NCI-H2107 treated with DMSO at 0.1 percent for 48 hours (cell line): ENCODE measurements around the gene IMMT.

Source experiments
- DNase-seq: peaks from one replicate; lab custom pipeline; 2025; ENCODE audit not compliant: unreplicated experiment; lab: John Stamatoyannopoulos, UW

Gene IMMT

DNA sequence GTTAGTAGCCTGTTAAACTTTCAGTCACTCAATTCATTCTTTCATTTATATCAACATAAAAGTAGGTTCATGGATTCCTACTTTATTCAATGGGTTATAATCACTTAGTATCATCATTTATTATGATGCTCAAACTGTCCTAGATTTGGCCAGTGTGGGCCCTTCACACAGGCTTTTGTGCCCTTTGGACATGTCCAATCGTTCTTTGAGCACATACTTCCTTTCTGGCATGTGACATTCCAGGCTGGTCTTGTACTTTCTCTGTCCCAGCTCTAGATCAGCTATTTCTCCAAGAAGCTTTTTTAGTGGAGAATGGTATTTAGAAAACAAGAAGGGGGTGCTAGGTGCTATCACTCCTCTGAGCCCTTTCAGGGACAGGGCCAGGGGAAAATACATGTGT is 101.0 kb downstream of the IMMT start:
- DNase-seq, result no peak
